Mucosa of descending colon (tissue), 3 donors: ENCODE results near the gene SLIT1. TPM values are rescaled to one million over a fixed set of nuclear protein-coding genes. Genes with fewer than 3 reads are reported as not detected.

Experiments used
- ATAC-seq: fragments of 200-7000 bp; cut with Tn5 transposase; one replicate; pipeline ENCODE4 v1.9.1; 2020; ENCODE audit warnings: mild to moderate bottlenecking, moderate library complexity
- DNase-seq, 3 donors: peaks; one replicate each; pipeline ENCODE4 v3.0.0-alpha.2; 2020
- H3K36me3 ChIP-seq: fragments of 200-600 bp; one replicate; pipeline ENCODE4 v1.8.0; 2021; ENCODE audit warnings: low read depth, mild to moderate bottlenecking
- H3K4me1 ChIP-seq: fragments of 200-600 bp; one replicate; pipeline ENCODE4 v1.8.0; 2021; ENCODE audit warnings: low read depth, mild to moderate bottlenecking
- H3K4me3 ChIP-seq: fragments of 200-600 bp; one replicate; pipeline ENCODE4 v1.8.0; 2021; ENCODE audit warnings: mild to moderate bottlenecking
- H3K9me3 ChIP-seq: fragments of 200-600 bp; one replicate; pipeline ENCODE4 v1.8.0; 2021; ENCODE audit warnings: mild to moderate bottlenecking
- intact Hi-C, 2 donors: fragments of 100-400 bp; cut with DNase I in 1 of 2; cut with micrococcal nuclease in 1 of 2; formaldehyde crosslinking; loops; one replicate each; pipeline versions ENCODE4 v1.11.0 to v1.11.1; 2022; cut with DNase I, micrococcal nuclease
- total RNA-seq, 3 donors: library from RNA; stranded (reverse); fragmentation: NEBNext Ultra II Directional in 2 of 3; extraction: Animal tissue kit (Norgen Biotek cat#: 25700) in 2 of 3; gene quantifications; one replicate each; pipeline versions ENCODE4 v1.2.1 to v1.2.4, GENCODE V29; 2021 to 2023
- TF ChIP-seq, protein P1 (sequence below): fragments of 200-600 bp; IDR thresholded peaks from one replicate; pipeline ENCODE4 v1.8.0; 2022; ENCODE audit warnings: antibody characterized with exemption, mild to moderate bottlenecking
- donor health status: DM: no; HTN: no; CAD: no; lungs with moderate emphysema.
- donor health status: DM: no; HTN: no; CAD: no.
- donor health status: DM: no; HTN: yes; CAD: no.

Gene SLIT1
- total RNA-seq, 3 donors from 2014 or later, result 0.17 to 1.1 (median 0.24) TPM

GRCh38 chr10:97063983-97064837, 121.5 kb downstream of the SLIT1 start:
- Histone ChIP-seq H3K4me3 (no peak overlapping the region), H3K36me3 (no peaks in the 10 kb centered on the region), H3K9me3 (no peaks in the 10 kb centered on the region), H3K4me1 (no peaks in the 10 kb centered on the region)
- intact Hi-C loops, result no loop called here
- TF ChIP-seq, protein P1, sequence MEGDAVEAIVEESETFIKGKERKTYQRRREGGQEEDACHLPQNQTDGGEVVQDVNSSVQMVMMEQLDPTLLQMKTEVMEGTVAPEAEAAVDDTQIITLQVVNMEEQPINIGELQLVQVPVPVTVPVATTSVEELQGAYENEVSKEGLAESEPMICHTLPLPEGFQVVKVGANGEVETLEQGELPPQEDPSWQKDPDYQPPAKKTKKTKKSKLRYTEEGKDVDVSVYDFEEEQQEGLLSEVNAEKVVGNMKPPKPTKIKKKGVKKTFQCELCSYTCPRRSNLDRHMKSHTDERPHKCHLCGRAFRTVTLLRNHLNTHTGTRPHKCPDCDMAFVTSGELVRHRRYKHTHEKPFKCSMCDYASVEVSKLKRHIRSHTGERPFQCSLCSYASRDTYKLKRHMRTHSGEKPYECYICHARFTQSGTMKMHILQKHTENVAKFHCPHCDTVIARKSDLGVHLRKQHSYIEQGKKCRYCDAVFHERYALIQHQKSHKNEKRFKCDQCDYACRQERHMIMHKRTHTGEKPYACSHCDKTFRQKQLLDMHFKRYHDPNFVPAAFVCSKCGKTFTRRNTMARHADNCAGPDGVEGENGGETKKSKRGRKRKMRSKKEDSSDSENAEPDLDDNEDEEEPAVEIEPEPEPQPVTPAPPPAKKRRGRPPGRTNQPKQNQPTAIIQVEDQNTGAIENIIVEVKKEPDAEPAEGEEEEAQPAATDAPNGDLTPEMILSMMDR, result no peak
- DNase-seq (no peak), ATAC-seq (no peak)

GRCh38 chr10:97063271-97063982, 122.3 kb downstream of the SLIT1 start:
- ATAC-seq (no peak), DNase-seq (no peak)
- H3K4me3 ChIP-seq, result no peak overlapping the region
- no peaks in the 10 kb centered on the region for H3K4me1 ChIP-seq
- TF ChIP-seq, protein P1, result no peak
- no peaks in the 10 kb centered on the region for H3K9me3 ChIP-seq
- no peaks in the 10 kb centered on the region for H3K36me3 ChIP-seq
- intact Hi-C loops, result no loop called here

- intact Hi-C loops, result no loop called here
- Histone ChIP-seq H3K4me3 (no peak overlapping the region), H3K9me3 (no peaks in the 10 kb centered on the region), H3K36me3 (no peaks in the 10 kb centered on the region), H3K4me1 (no peaks in the 10 kb centered on the region)
- DNase-seq (no peak), ATAC-seq (no peak)
- TF ChIP-seq, protein P1, result no peak
Observed at GRCh38 chr10:97062456-97062855, 123.3 kb downstream of the SLIT1 start.

GRCh38 chr10:97062046-97062445, 123.7 kb downstream of the SLIT1 start:
- Histone ChIP-seq H3K4me1 (no peaks in the 10 kb centered on the region), H3K9me3 (no peaks in the 10 kb centered on the region), H3K4me3 (no peak overlapping the region), H3K36me3 (no peaks in the 10 kb centered on the region)
- TF ChIP-seq, protein P1, result no peak
- intact Hi-C loops, result no loop called here
- no peak for DNase-seq
- no peak for ATAC-seq

DNA sequence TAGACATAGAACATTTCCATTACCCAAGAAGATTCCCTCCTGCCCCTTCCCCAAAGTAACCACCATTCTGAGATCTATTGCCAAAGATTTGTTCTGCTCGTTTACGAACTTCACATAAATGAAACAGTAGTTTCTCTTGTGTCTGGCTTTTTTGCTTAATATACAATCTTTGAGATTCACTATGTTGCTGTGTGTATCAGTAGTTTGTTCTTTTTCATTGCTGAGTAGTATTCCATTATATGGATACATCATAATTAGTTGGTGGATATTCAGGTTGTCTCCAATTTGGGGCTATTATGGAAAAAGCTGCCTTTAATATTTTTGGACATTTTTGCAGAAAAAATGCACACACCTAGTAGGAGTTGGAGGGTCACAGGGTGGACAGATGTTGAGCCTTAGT, 124.3 kb downstream of the SLIT1 start:
- H3K4me1 ChIP-seq, result no peaks in the 10 kb centered on the region
- no peak overlapping the region for H3K4me3 ChIP-seq
- TF ChIP-seq, protein P1, result no peak
- H3K9me3 ChIP-seq, result no peaks in the 10 kb centered on the region
- no peaks in the 10 kb centered on the region for H3K36me3 ChIP-seq
- DNase-seq, result no peak
- no peak for ATAC-seq
- intact Hi-C loops, result no loop called here
